Stimulated activated CD4-positive, alpha-beta T cell treated with anti-CD3 and anti-CD28 coated beads, Interleukin-15, amount 100 ng/mL, for 24 hours (primary cell): Measurements from ENCODE around the gene HAVCR2.

Source experiments
- DNase-seq: peaks from one replicate; pipeline ENCODE4 v3.0.0-alpha.2; 2020

The HAVCR2 gene

GRCh38 chr5:157108976-157109375 lies at the start of gene HAVCR2:
Gene HAVCR2 (minus strand): TSS chr5:157109044. CDS start chr5:157108983, 61 bp downstream.
- peak; percentile 65 for DNase-seq

- no peak for DNase-seq
Observed at GRCh38 chr5:157157293-157157891, 48.5 kb upstream of the HAVCR2 start.

- no peak for DNase-seq
Observed at GRCh38 chr5:157155297-157155696, 46.5 kb upstream of the HAVCR2 start.

- no peak for DNase-seq
Observed at GRCh38 chr5:157150995-157151394, 42.2 kb upstream of the HAVCR2 start.

- DNase-seq, result peak; percentile 86
Observed at GRCh38 chr5:157148734-157149615, 40.1 kb upstream of the HAVCR2 start.

GRCh38 chr5:157143127-157143971 lies 34.5 kb upstream of the HAVCR2 start:
- peak; percentile 71 for DNase-seq

- peak; percentile 93 for DNase-seq
Observed at GRCh38 chr5:157142317-157143126, 33.7 kb upstream of the HAVCR2 start, which contains the start of gene MED7. Gene MED7 (minus strand): TSS chr5:157142865. CDS start chr5:157139431, 3,434 bp downstream.

GRCh38 chr5:157137691-157138090 lies 28.8 kb upstream of the HAVCR2 start:
- no peak for DNase-seq

GRCh38 chr5:157132281-157132612 lies 23.4 kb upstream of the HAVCR2 start:
- DNase-seq, result no peak

GRCh38 chr5:157130925-157131324 lies 22.1 kb upstream of the HAVCR2 start:
- no peak for DNase-seq

- DNase-seq, result no peak
Observed at GRCh38 chr5:157121709-157122108, 12.9 kb upstream of the HAVCR2 start.

GRCh38 chr5:157120102-157120501 lies 11.3 kb upstream of the HAVCR2 start:
- no peak for DNase-seq

GRCh38 chr5:157116483-157116954 lies 7.7 kb upstream of the HAVCR2 start:
- DNase-seq, result peak; percentile 41

GRCh38 chr5:157115502-157115901 lies 6.7 kb upstream of the HAVCR2 start:
- DNase-seq, result no peak

GRCh38 chr5:157115012-157115411 lies 6.2 kb upstream of the HAVCR2 start:
- no peak for DNase-seq

- DNase-seq, result no peak
Observed at GRCh38 chr5:157113002-157113401, 4.2 kb upstream of the HAVCR2 start.

GRCh38 chr5:157109744-157110143 lies 900 bp upstream of the HAVCR2 start:
- peak; percentile 25 for DNase-seq

GRCh38 chr5:157107508-157107907 lies 1.3 kb downstream of the HAVCR2 start:
- no peak for DNase-seq

GRCh38 chr5:157106630-157107461 lies 2.0 kb downstream of the HAVCR2 start:
- DNase-seq, result peak; percentile 61

GRCh38 chr5:157100140-157100679 lies 8.6 kb downstream of the HAVCR2 start:
- DNase-seq, result peak; percentile 46
